IMR-90 (cell line): ENCODE results near the gene EFEMP2. TPM values are rescaled to one million over a fixed set of nuclear protein-coding genes. Genes with fewer than 3 reads are reported as not detected.

ENCODE experiments used
- ATAC-seq: fragments of 200-7000 bp; cut with Tn5 transposase; 2 replicates; pipeline ENCODE4 v1.9.1; 2020; ENCODE audit warnings: low read depth, mild to moderate bottlenecking, moderate library complexity
- BruUV-seq: library from RNA; stranded (reverse); fragments of 400-500 nt; replicated peaks from 2 replicates; lab custom pipeline; 2021; lab: Mats Ljungman, UMichigan
- CTCF ChIA-PET: fragments of 300-600 bp; formaldehyde crosslinking; extraction: SDS; loops from one replicate; lab custom pipeline; 2021; ENCODE audit warnings: antibody characterized with exemption; lab: Yijun Ruan, JAX
- POLR2A ChIA-PET: fragments of 300-600 bp; sonication (Branson Sonifier 250); formaldehyde crosslinking; loops from one replicate; lab custom pipeline; 2022; ENCODE audit warnings: antibody characterized with exemption; ENCODE audit not compliant: unreplicated experiment; lab: Charles Lee
- DNase-seq: peaks from one replicate; pipeline ENCODE4 v3.0.0; 2013
- H2AFZ ChIP-seq: replicated peaks from 2 replicates; pipeline ENCODE3; 2013; ENCODE audit warnings: low read length, mild to moderate bottlenecking; ENCODE audit not compliant: poor library complexity
- H2AK5ac ChIP-seq: 2 replicates; pipeline ENCODE4 v1.6.1; 2013; ENCODE audit warnings: low read depth, low read length, inconsistent platforms
- H2AK9ac ChIP-seq: replicated peaks from 2 replicates; pipeline ENCODE3; 2013; ENCODE audit warnings: mild to moderate bottlenecking, low read depth, low read length, moderate library complexity; ENCODE audit not compliant: poor library complexity
- H2BK120ac ChIP-seq: 2 replicates; pipeline ENCODE4 v1.6.1; 2013; ENCODE audit warnings: low read depth, low read length, inconsistent platforms
- H2BK15ac ChIP-seq: 3 replicates; pipeline ENCODE4 v1.6.1; 2013; ENCODE audit warnings: low read depth, low read length, inconsistent platforms
- H2BK20ac ChIP-seq: 2 replicates; pipeline ENCODE4 v1.6.1; 2013; ENCODE audit warnings: low read depth, mild to moderate bottlenecking, inconsistent platforms, low read length, moderate library complexity
- H2BK5ac ChIP-seq: 2 replicates; pipeline ENCODE4 v1.6.1; 2013; ENCODE audit warnings: mild to moderate bottlenecking, low read depth, low read length, inconsistent platforms; ENCODE audit not compliant: poor library complexity, severe bottlenecking
- H3K14ac ChIP-seq: replicated peaks from 2 replicates; pipeline ENCODE4 v1.6.1; 2013; ENCODE audit warnings: low read depth, low read length, inconsistent platforms
- H3K18ac ChIP-seq: 2 replicates; pipeline ENCODE4 v1.6.1; 2013; ENCODE audit warnings: low read depth, low read length, control low read depth
- H3K23ac ChIP-seq: 2 replicates; pipeline ENCODE4 v1.6.1; 2013; ENCODE audit warnings: low read depth, low read length, inconsistent platforms
- H3K27ac ChIP-seq: 2 replicates; pipeline ENCODE4 v1.5.1; 2013; ENCODE audit warnings: mild to moderate bottlenecking, control low read depth, low read length; ENCODE audit not compliant: insufficient read depth
- H3K27me3 ChIP-seq: 2 replicates; pipeline ENCODE4 v1.6.1; 2013; ENCODE audit warnings: low read length; ENCODE audit not compliant: control insufficient read depth, insufficient read depth
- H3K36me3 ChIP-seq: 2 replicates; pipeline ENCODE4 v1.6.1; 2013; ENCODE audit warnings: low read length, mixed read lengths; ENCODE audit not compliant: control insufficient read depth, insufficient read depth
- H3K4ac ChIP-seq: 2 replicates; pipeline ENCODE4 v1.6.1; 2013; ENCODE audit warnings: low read depth, low read length, inconsistent platforms
- H3K4me1 ChIP-seq: 2 replicates; pipeline ENCODE4 v1.6.1; 2013; ENCODE audit warnings: low read length, mixed read lengths; ENCODE audit not compliant: control insufficient read depth, insufficient read depth
- H3K4me2 ChIP-seq: 2 replicates; pipeline ENCODE4 v1.6.1; 2013; ENCODE audit warnings: low read depth, mild to moderate bottlenecking, control low read depth, low read length, moderate library complexity
- H3K4me3 ChIP-seq: 2 replicates; pipeline ENCODE4 v1.5.1; 2013; ENCODE audit warnings: low read depth, mild to moderate bottlenecking, control low read depth, low read length, moderate library complexity; ENCODE audit not compliant: insufficient read depth
- H3K56ac ChIP-seq: 2 replicates; pipeline ENCODE4 v1.6.1; 2013; ENCODE audit warnings: low read length, inconsistent platforms; ENCODE audit not compliant: insufficient read depth; ENCODE audit errors: extremely low read depth
- H3K79me1 ChIP-seq, 2 experiments: 2 replicates each; pipeline ENCODE4 v1.6.1; 2013; ENCODE audit warnings: low read length in 2 of 2, inconsistent platforms in 1 of 2, low read depth in 1 of 2
- H3K9ac ChIP-seq: 2 replicates; pipeline ENCODE4 v1.6.1; 2013; ENCODE audit warnings: low read depth, low read length, control low read depth
- H3K9me1 ChIP-seq: 2 replicates; pipeline ENCODE4 v1.6.1; 2013; ENCODE audit warnings: low read length, inconsistent platforms; ENCODE audit not compliant: insufficient read depth
- H3K9me3 ChIP-seq: 2 replicates; pipeline ENCODE4 v1.6.1; 2013; ENCODE audit warnings: low read length; ENCODE audit not compliant: control insufficient read depth, insufficient read depth
- H4K20me1 ChIP-seq: 2 replicates; pipeline ENCODE4 v1.6.1; 2013; ENCODE audit warnings: low read length, inconsistent platforms; ENCODE audit not compliant: insufficient read depth
- H4K5ac ChIP-seq: 2 replicates; pipeline ENCODE4 v1.6.1; 2013; ENCODE audit warnings: mild to moderate bottlenecking, low read depth, low read length, control low read depth
- H4K8ac ChIP-seq, 2 experiments: 2 replicates each; pipeline ENCODE4 v1.6.1; 2013; ENCODE audit warnings: low read depth in 2 of 2, low read length in 2 of 2, control low read depth in 1 of 2, inconsistent platforms in 1 of 2
- H4K91ac ChIP-seq: 2 replicates; pipeline ENCODE4 v1.6.1; 2013; ENCODE audit warnings: low read depth, low read length, inconsistent platforms; ENCODE audit not compliant: insufficient read depth
- CHD1 ChIP-seq: IDR thresholded peaks from 2 replicates; pipeline ENCODE4 v1.6.1; 2012; ENCODE audit warnings: low read depth, low read length, improper control_type of control experiment
- MXI1 ChIP-seq: IDR thresholded peaks from 2 replicates; pipeline ENCODE4 v1.6.1; 2012; ENCODE audit warnings: low read depth, mild to moderate bottlenecking, low read length, moderate library complexity, borderline replicate concordance
- NFE2L2 ChIP-seq: fragments of 150-350 bp; IDR thresholded peaks from 2 replicates; pipeline ENCODE4 v1.6.1; 2016; ENCODE audit warnings: low read depth, mild to moderate bottlenecking, low read length
- POLR2A ChIP-seq: IDR thresholded peaks from 2 replicates; pipeline ENCODE4 v1.6.1; 2012; ENCODE audit warnings: mild to moderate bottlenecking, low read depth, low read length
- RCOR1 ChIP-seq: IDR thresholded peaks from 2 replicates; pipeline ENCODE4 v1.6.1; 2012; ENCODE audit warnings: mild to moderate bottlenecking, low read length, improper control_type of control experiment; ENCODE audit not compliant: insufficient replicate concordance
- SMC3 ChIP-seq: fragments of 150-350 bp; IDR thresholded peaks from 2 replicates; pipeline ENCODE4 v1.6.1; 2016; ENCODE audit warnings: low read depth, mild to moderate bottlenecking, antibody characterized with exemption, low read length, moderate library complexity
- USF2 ChIP-seq: fragments of 150-350 bp; IDR thresholded peaks from 2 replicates; pipeline ENCODE4 v1.6.1; 2017; ENCODE audit warnings: mild to moderate bottlenecking, antibody characterized with exemption, low read length, low read depth
- WGBS, 2 experiments: methylation state at CpG; one replicate each; pipeline versions ENCODE4 v1.1.5 to v1.1.7; 2013; ENCODE audit warnings: missing lambda C conversion rate in 2 of 2; ENCODE audit not compliant: insufficient read length in 1 of 2; ENCODE audit errors: extremely low coverage in 2 of 2; 5-methylcytosine and 5-hydroxymethylcytosine counted together
- dilution Hi-C: fragments of 300-500 bp; cut with HindIII; formaldehyde crosslinking; loops from one replicate; pipeline ENCODE4 v1.14.3; 2018; ENCODE audit warnings: low sequenced_read_pairs; ENCODE audit not compliant: unreplicated experiment
- in situ Hi-C: fragments of 300-500 bp; cut with MboI; formaldehyde crosslinking; loops from 3 replicates; pipeline ENCODE4 v1.14.3; 2019; ENCODE audit warnings: low sequenced_read_pairs, inconsistent platforms, mixed read lengths
- intact Hi-C: fragments of 100-400 bp; cut with micrococcal nuclease; formaldehyde crosslinking; loops from 2 replicates; pipeline ENCODE4 v1.10.0; 2022
- polyA plus RNA-seq, 3 experiments: library from polyadenylated mRNA; depleted of rRNA; stranded (reverse); fragments of >200 nt; gene quantifications; 2 replicates each; pipeline ENCODE4 v1.2.3, GENCODE V29; 2012; ENCODE audit warnings: low replicate concordance in 1 of 3
- total RNA-seq: library from RNA; depleted of rRNA; stranded (reverse); fragments of >200 nt; gene quantifications from 2 replicates; pipeline ENCODE4 v1.2.3, GENCODE V29; 2012
- TF ChIP-seq, protein P1 (sequence below): fragments of 150-350 bp; IDR thresholded peaks from 2 replicates; pipeline ENCODE4 v1.6.1; 2016; ENCODE audit warnings: low read depth, mild to moderate bottlenecking, low read length, moderate library complexity, borderline replicate concordance

The EFEMP2 gene
- total and polyA plus RNA-seq, 2 of the 4 experiments (the other 2 are of a cell fraction), result 62.7 to 431 TPM

DNA sequence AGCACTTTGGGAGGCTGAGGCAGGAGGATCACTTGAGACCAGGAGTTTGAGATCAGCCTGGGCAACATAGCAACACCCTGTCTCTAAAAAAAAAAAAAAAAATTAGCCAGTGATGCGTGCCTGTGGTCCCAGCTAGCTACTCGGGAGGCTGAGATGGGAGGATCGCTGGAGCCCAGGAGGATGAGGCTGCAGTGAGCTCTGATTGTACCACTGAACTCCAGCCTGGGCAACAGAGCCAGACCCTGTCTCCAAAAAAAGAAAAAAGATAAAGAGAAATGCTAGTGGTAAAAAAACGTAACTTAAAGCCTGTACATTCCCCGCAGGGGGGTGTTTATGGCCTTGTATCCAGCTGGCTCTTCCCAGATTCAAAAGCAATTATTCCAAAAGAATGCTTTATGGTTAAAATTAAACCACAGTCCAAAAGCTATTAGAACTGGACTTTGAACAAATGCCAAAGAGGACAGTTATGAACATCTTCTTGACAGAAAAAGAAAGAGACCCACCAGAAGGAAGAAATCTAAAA is 55.2 kb downstream of the EFEMP2 start:
- peak overlapping the region; percentile 98 for H2AFZ ChIP-seq
- no peak overlapping the region for H3K14ac ChIP-seq
- H3K23ac ChIP-seq, result peak overlapping the region; percentile 67; the same call in 1 of the 2 replicates
- H3K79me1 ChIP-seq, result no peaks in the 10 kb centered on the region; a peak in 1 of 4 replicates
- in situ Hi-C loops, result loop anchor here (5.0 kb wide), 1 partner anchor 105 kb away; the partner anchor contains the start of gene KAT5
- ChIA-PET CTCF (interaction anchor here (0.5 to 3.0 kb wide), 10 partner anchors 9 to 106 kb away, joined by 3 to 23 read pairs (median 4); partner anchors contain the start of genes CFL1, KAT5 and RNASEH2C), POLR2A (interaction anchor here (0.5 to 1.5 kb wide), 3 partner anchors 15 to 106 kb away, joined by 3 to 6 read pairs (median 4); partner anchors contain the start of gene KAT5)
- WGBS, 2 experiments, result 90% methylated on average over 2 of the region's 5 CpGs; no CpG with 5 or more reads in 1 of the 2 experiments
- no peak overlapping the region for H2AK9ac ChIP-seq
- H3K4me3 ChIP-seq, result peak overlapping the region; percentile 94
- no peaks in the 10 kb centered on the region for H3K9me1 ChIP-seq
- H4K91ac ChIP-seq, result no peak overlapping the region
- H4K20me1 ChIP-seq, result no peaks in the 10 kb centered on the region
- H4K8ac ChIP-seq, result peak overlapping the region; percentile 68 to 73; a peak in 1 of 4 replicates
- peak overlapping the region; percentile 72; the same call in 1 of the 2 replicates for H3K9ac ChIP-seq
- dilution Hi-C loops, result no loop called here
- intact Hi-C loops, result loop anchor here (1.0 to 5.0 kb wide), 2 partner anchors 50 to 111 kb away; no protein-coding TSS in a partner anchor
- H2BK5ac ChIP-seq, result no peak overlapping the region
- 0 out of 2 replicates have a peak overlapping the region, but pooled peaks have one; percentile 29 for H2BK120ac ChIP-seq
- no peaks in the 10 kb centered on the region for H3K36me3 ChIP-seq
- H3K56ac ChIP-seq, result peak overlapping the region; percentile 47; the same call in 1 of the 2 replicates
- H2AK5ac ChIP-seq, result 0 out of 2 replicates have a peak overlapping the region, but pooled peaks have one; percentile 30
- BruUV-seq, result no TSS peak
- no peak overlapping the region for H2BK20ac ChIP-seq
- DNase-seq, result no peak
- 0 out of 2 replicates have a peak overlapping the region, but pooled peaks have one; percentile 87 for H4K5ac ChIP-seq
- H3K27me3 ChIP-seq, result peaks cover 7% of the 10 kb centered on the region
- H3K4ac ChIP-seq, result peak overlapping the region; percentile 84; the same call in 1 of the 2 replicates
- TF ChIP-seq SMC3 (no peak), NFE2L2 (no peak), POLR2A (no peak), CHD1 (no peak), MXI1 (no peak), RCOR1 (no peak), USF2 (no peak)
- TF ChIP-seq, protein P1, sequence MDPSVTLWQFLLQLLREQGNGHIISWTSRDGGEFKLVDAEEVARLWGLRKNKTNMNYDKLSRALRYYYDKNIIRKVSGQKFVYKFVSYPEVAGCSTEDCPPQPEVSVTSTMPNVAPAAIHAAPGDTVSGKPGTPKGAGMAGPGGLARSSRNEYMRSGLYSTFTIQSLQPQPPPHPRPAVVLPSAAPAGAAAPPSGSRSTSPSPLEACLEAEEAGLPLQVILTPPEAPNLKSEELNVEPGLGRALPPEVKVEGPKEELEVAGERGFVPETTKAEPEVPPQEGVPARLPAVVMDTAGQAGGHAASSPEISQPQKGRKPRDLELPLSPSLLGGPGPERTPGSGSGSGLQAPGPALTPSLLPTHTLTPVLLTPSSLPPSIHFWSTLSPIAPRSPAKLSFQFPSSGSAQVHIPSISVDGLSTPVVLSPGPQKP, result no peak
- no peak overlapping the region for H3K18ac ChIP-seq
- no peaks in the 10 kb centered on the region for H3K9me3 ChIP-seq
- H3K4me1 ChIP-seq, result no peaks in the 10 kb centered on the region
- no peak overlapping the region for H3K27ac ChIP-seq
- ATAC-seq, result no peak
- no peak overlapping the region for H2BK15ac ChIP-seq
- H3K4me2 ChIP-seq, result peak overlapping the region; percentile 87
